Neural cell (in vitro differentiated cells): ENCODE results near the gene ELMO1. TPM values are rescaled to one million over a fixed set of nuclear protein-coding genes. Genes with fewer than 3 reads are reported as not detected.

ENCODE experiments used
- H2AFZ ChIP-seq: fragments of 200-600, 300-800 bp; sonication (generic), shearing (Covaris generic); 2 replicates; pipeline ENCODE4 v1.6.0; 2014; ENCODE audit warnings: low read depth, mild to moderate bottlenecking, antibody characterized with exemption, low read length, moderate library complexity
- H3F3A ChIP-seq: fragments of 200-600 bp; shearing (Covaris generic); 2 replicates; pipeline ENCODE4 v1.6.1; 2016; ENCODE audit warnings: mild to moderate bottlenecking, moderate library complexity, mixed read lengths, antibody characterized with exemption, low read length; ENCODE audit not compliant: insufficient read depth, poor library complexity, severe bottlenecking
- H3K27ac ChIP-seq: fragments of 200-600, 300-800 bp; sonication (generic), shearing (Covaris generic); 2 replicates; pipeline ENCODE4 v1.5.1; 2014; ENCODE audit warnings: mild to moderate bottlenecking, low read length, moderate library complexity
- H3K27me3 ChIP-seq: fragments of 300-800, 200-600 bp; sonication (generic), shearing (Covaris generic); 2 replicates; pipeline ENCODE4 v1.6.0; 2014; ENCODE audit warnings: mild to moderate bottlenecking, low read depth, low read length, moderate library complexity; ENCODE audit not compliant: insufficient read depth
- H3K36me3 ChIP-seq: fragments of 300-800, 200-600 bp; sonication (generic), shearing (Covaris generic); 2 replicates; pipeline ENCODE4 v1.5.1; 2014; ENCODE audit warnings: mild to moderate bottlenecking, antibody characterized with exemption, low read length, moderate library complexity; ENCODE audit not compliant: insufficient read depth
- H3K4me2 ChIP-seq: fragments of 300-800, 200-600 bp; sonication (generic), shearing (Covaris generic); 2 replicates; pipeline ENCODE4 v1.6.0; 2014; ENCODE audit warnings: mild to moderate bottlenecking, low read length
- H3K4me3 ChIP-seq: fragments of 300-800, 200-600 bp; sonication (generic), shearing (Covaris generic); 2 replicates; pipeline ENCODE4 v1.5.1; 2014; ENCODE audit warnings: mild to moderate bottlenecking, low read length, moderate library complexity
- H3K79me2 ChIP-seq: fragments of 200-600 bp; shearing (Covaris generic); replicated peaks from 2 replicates; pipeline ENCODE4 v1.6.0; 2014; ENCODE audit warnings: mild to moderate bottlenecking, low read length, moderate library complexity; ENCODE audit not compliant: insufficient read depth
- H3K9ac ChIP-seq: fragments of 300-800, 200-600 bp; sonication (generic), shearing (Covaris generic); 2 replicates; pipeline ENCODE4 v1.6.1; 2016; ENCODE audit warnings: mild to moderate bottlenecking, low read length, mixed read lengths
- H3K9me2 ChIP-seq: fragments of 200-600 bp; shearing (Covaris generic); 2 replicates; pipeline ENCODE4 v1.6.1; 2016; ENCODE audit warnings: mild to moderate bottlenecking, low read length, mixed read lengths; ENCODE audit not compliant: insufficient read depth
- H3K9me3 ChIP-seq: fragments of 200-600, 300-800 bp; sonication (generic), shearing (Covaris generic); 2 replicates; pipeline ENCODE4 v1.6.1; 2016; ENCODE audit warnings: mild to moderate bottlenecking, mixed run types, low read length, moderate library complexity, mixed read lengths
- H4K20me1 ChIP-seq: fragments of 200-600 bp; shearing (Covaris generic); 2 replicates; pipeline ENCODE4 v1.6.1; 2016; ENCODE audit warnings: mild to moderate bottlenecking, mixed run types; ENCODE audit not compliant: insufficient read depth
- CTCF ChIP-seq: fragments of 450-650 bp; IDR thresholded peaks from 2 replicates; pipeline ENCODE4 v1.5.1; 2014; ENCODE audit warnings: antibody characterized with exemption, mild to moderate bottlenecking, moderate library complexity; ENCODE audit not compliant: poor library complexity, severe bottlenecking
- EP300 ChIP-seq: fragments of 450-650 bp; conservative IDR thresholded peaks from 2 replicates; pipeline ENCODE4 v1.6.1; 2014; ENCODE audit warnings: antibody characterized with exemption, mild to moderate bottlenecking, moderate library complexity; ENCODE audit not compliant: poor library complexity, severe bottlenecking
- EZH2 ChIP-seq: fragments of 200-600, 300-800 bp; shearing (Covaris generic), sonication (generic); IDR thresholded peaks from 2 replicates; pipeline ENCODE4 v1.6.1; 2014; ENCODE audit warnings: antibody characterized with exemption, low read length, borderline replicate concordance, mild to moderate bottlenecking; ENCODE audit not compliant: insufficient read depth, poor library complexity, severe bottlenecking
- MXI1 ChIP-seq: fragments of 450-650 bp; conservative IDR thresholded peaks from 2 replicates; pipeline ENCODE4 v1.6.1; 2014; ENCODE audit warnings: antibody characterized with exemption, mild to moderate bottlenecking; ENCODE audit not compliant: poor library complexity, severe bottlenecking
- POLR2AphosphoS5 ChIP-seq: IDR thresholded peaks from 2 replicates; pipeline ENCODE4 v1.6.1; 2012
- RAD21 ChIP-seq: fragments of 450-650 bp; conservative IDR thresholded peaks from 2 replicates; pipeline ENCODE4 v1.6.1; 2014; ENCODE audit warnings: antibody characterized with exemption, mild to moderate bottlenecking, moderate library complexity
- REST ChIP-seq: IDR thresholded peaks from 2 replicates; pipeline ENCODE4 v1.6.1; 2012; ENCODE audit warnings: borderline replicate concordance
- SMC3 ChIP-seq: fragments of 450-650 bp; conservative IDR thresholded peaks from 2 replicates; pipeline ENCODE4 v1.6.1; 2014; ENCODE audit warnings: antibody characterized with exemption, mild to moderate bottlenecking, moderate library complexity; ENCODE audit not compliant: poor library complexity
- TAF1 ChIP-seq: IDR thresholded peaks from 2 replicates; pipeline ENCODE4 v1.6.1; 2012; ENCODE audit warnings: low read depth
- polyA plus RNA-seq: library from polyadenylated mRNA; depleted of rRNA; stranded (reverse); fragments of >200 nt; gene quantifications from 2 replicates; pipeline ENCODE4 v1.2.3, GENCODE V29; 2014

Gene ELMO1
- polyA plus RNA-seq, 1 donor from 2014 or later: 12.2 TPM

GRCh38 chr7:37417107-37417474 is 31.6 kb downstream of the ELMO1 start:
- Histone ChIP-seq H3K27me3 (no peaks in the 10 kb centered on the region), H3F3A (no peaks in the 10 kb centered on the region), H2AFZ (no peak overlapping the region), H3K36me3 (no peaks in the 10 kb centered on the region), H3K27ac (no peak overlapping the region), H3K9ac (no peak overlapping the region), H3K9me3 (no peaks in the 10 kb centered on the region), H3K79me2 (no peaks in the 10 kb centered on the region), H3K9me2 (no peaks in the 10 kb centered on the region), H3K4me3 (no peak overlapping the region), H3K4me2 (no peak overlapping the region), H4K20me1 (no peaks in the 10 kb centered on the region)
- TF ChIP-seq TAF1 (no peak), CTCF (no peak), RAD21 (no peak), SMC3 (no peak), EZH2 (no peak), MXI1 (no peak), POLR2AphosphoS5 (no peak), REST (no peak), EP300 (no peak)

GRCh38 chr7:37416378-37417106 is 32.1 kb downstream of the ELMO1 start:
- Histone ChIP-seq H3K9me3 (no peaks in the 10 kb centered on the region), H3K4me2 (no peak overlapping the region), H3K27me3 (no peaks in the 10 kb centered on the region), H3K4me3 (no peak overlapping the region), H3K9me2 (no peaks in the 10 kb centered on the region), H3K9ac (no peak overlapping the region), H3K79me2 (no peaks in the 10 kb centered on the region), H4K20me1 (no peaks in the 10 kb centered on the region), H3F3A (no peaks in the 10 kb centered on the region), H2AFZ (no peak overlapping the region), H3K36me3 (no peaks in the 10 kb centered on the region), H3K27ac (no peak overlapping the region)
- no peak for TF ChIP-seq CTCF
- TF ChIP-seq EP300: no peak
- TF ChIP-seq REST: no peak
- TF ChIP-seq POLR2AphosphoS5: no peak
- no peak for TF ChIP-seq MXI1
- no peak for TF ChIP-seq RAD21
- no peak for TF ChIP-seq EZH2
- no peak for TF ChIP-seq TAF1
- no peak for TF ChIP-seq SMC3
